Activated CD8-positive, alpha-beta T cell treated with anti-CD3 and anti-CD28 coated beads for 36 hours (primary cell): Measurements from ENCODE around the gene RDX. TPM values are rescaled to one million over a fixed set of nuclear protein-coding genes. Genes with fewer than 3 reads are reported as not detected.

Experiments used
- ATAC-seq: fragments of 200-7000 bp; cut with Tn5 transposase; one replicate; pipeline ENCODE4 v1.10.0; 2021; ENCODE audit warnings: mild to moderate bottlenecking, moderate library complexity
- CTCF ChIA-PET: fragments of 350-600 bp; sonication (Branson Sonifier 250); formaldehyde crosslinking; loops from one replicate; lab custom pipeline; 2021; ENCODE audit warnings: antibody characterized with exemption; lab: Charles Lee
- POLR2A ChIA-PET: fragments of 350-600 bp; sonication (Branson Sonifier 250); formaldehyde crosslinking; loops from one replicate; lab custom pipeline; 2021; ENCODE audit warnings: antibody characterized with exemption; lab: Charles Lee
- DNase-seq: peaks from one replicate; pipeline ENCODE4 v3.0.0-alpha.2; 2020
- H3K27ac Mint-ChIP-seq: one replicate; pipeline ENCODE4 v1.8.0; 2021; ENCODE audit warnings: mild to moderate bottlenecking, mixed read lengths
- H3K27me3 Mint-ChIP-seq: one replicate; pipeline ENCODE4 v1.8.0; 2021; ENCODE audit warnings: mixed read lengths
- H3K36me3 Mint-ChIP-seq: one replicate; pipeline ENCODE4 v1.8.0; 2021; ENCODE audit warnings: low read depth, mixed read lengths
- H3K4me1 Mint-ChIP-seq: one replicate; pipeline ENCODE4 v1.8.0; 2021; ENCODE audit warnings: low read depth, mixed read lengths
- H3K4me3 Mint-ChIP-seq: one replicate; pipeline ENCODE4 v1.8.0; 2021; ENCODE audit warnings: mild to moderate bottlenecking, moderate library complexity, mixed read lengths
- H3K9me3 Mint-ChIP-seq: one replicate; pipeline ENCODE4 v1.8.0; 2021; ENCODE audit warnings: mixed read lengths
- CTCF ChIP-seq: fragments of 200-600 bp; IDR thresholded peaks from one replicate; pipeline ENCODE4 v1.8.0; 2022; ENCODE audit warnings: antibody characterized with exemption, mild to moderate bottlenecking
- intact Hi-C: fragments of 100-400 bp; cut with micrococcal nuclease; formaldehyde crosslinking; loops from one replicate; pipeline ENCODE4 v1.10.0; 2022
- total RNA-seq, 2 experiments: library from RNA; stranded (reverse); gene quantifications; one replicate each; pipeline ENCODE4 v1.2.3, GENCODE V29; 2021

The RDX gene
- total RNA-seq, 2 experiments from 2014 or later: 37.8 to 41.2 TPM

- no peak for DNase-seq
- CTCF ChIA-PET: interaction anchor here (0.9 to 1.4 kb wide), 2 partner anchors 12 to 13 kb away, joined by 3 read pairs; no protein-coding TSS in a partner anchor
- intact Hi-C loops: no loop called here
- Mint-ChIP-seq H3K9me3 (no peaks in the 10 kb centered on the region), H3K36me3 (no peaks in the 10 kb centered on the region), H3K4me1 (no peaks in the 10 kb centered on the region), H3K27ac (no peak overlapping the region), H3K27me3 (no peaks in the 10 kb centered on the region), H3K4me3 (no peak overlapping the region)
- TF ChIP-seq CTCF: no peak
- no peak for ATAC-seq
- POLR2A ChIA-PET: no interaction called here
Measured at GRCh38 chr11:110161061-110161460, 135.4 kb downstream of the RDX start.

GRCh38 chr11:110160437-110160836 lies 136.0 kb downstream of the RDX start:
- ChIA-PET CTCF (interaction anchor here (0.9 kb wide), 1 partner anchor 13 kb away, joined by 3 read pairs; no protein-coding TSS in a partner anchor), POLR2A (no interaction called here)
- Mint-ChIP-seq H3K4me1 (no peaks in the 10 kb centered on the region), H3K4me3 (no peak overlapping the region), H3K9me3 (no peaks in the 10 kb centered on the region), H3K27ac (no peak overlapping the region), H3K27me3 (no peaks in the 10 kb centered on the region), H3K36me3 (no peaks in the 10 kb centered on the region)
- ATAC-seq (no peak), DNase-seq (no peak)
- TF ChIP-seq CTCF: no peak
- intact Hi-C loops: no loop called here

GRCh38 chr11:110160016-110160415 lies 136.4 kb downstream of the RDX start:
- DNase-seq (no peak), ATAC-seq (no peak)
- Mint-ChIP-seq H3K4me1 (no peaks in the 10 kb centered on the region), H3K27me3 (no peaks in the 10 kb centered on the region), H3K4me3 (no peak overlapping the region), H3K36me3 (no peaks in the 10 kb centered on the region), H3K27ac (no peak overlapping the region), H3K9me3 (no peaks in the 10 kb centered on the region)
- intact Hi-C loops: no loop called here
- CTCF ChIA-PET: interaction anchor here (0.9 kb wide), 1 partner anchor 14 kb away, joined by 3 read pairs; no protein-coding TSS in a partner anchor
- TF ChIP-seq CTCF: no peak
- POLR2A ChIA-PET: no interaction called here

GRCh38 chr11:110159476-110159875 lies 136.9 kb downstream of the RDX start:
- POLR2A ChIA-PET: no interaction called here
- Mint-ChIP-seq H3K27me3 (no peaks in the 10 kb centered on the region), H3K36me3 (no peaks in the 10 kb centered on the region), H3K4me3 (no peak overlapping the region), H3K4me1 (no peaks in the 10 kb centered on the region), H3K27ac (no peak overlapping the region), H3K9me3 (no peaks in the 10 kb centered on the region)
- no peak for DNase-seq
- CTCF ChIA-PET: interaction anchor here (2.0 kb wide), 1 partner anchor 25 kb away, joined by 4 read pairs; no protein-coding TSS in a partner anchor
- no peak for ATAC-seq
- TF ChIP-seq CTCF: no peak
- intact Hi-C loops: no loop called here

GRCh38 chr11:110158317-110159200 lies 137.9 kb downstream of the RDX start:
- H3K4me3 Mint-ChIP-seq: no peak overlapping the region
- ChIA-PET POLR2A (no interaction called here), CTCF (interaction anchor here (2.0 kb wide), 1 partner anchor 24 kb away, joined by 4 read pairs; no protein-coding TSS in a partner anchor)
- H3K27me3 Mint-ChIP-seq: no peaks in the 10 kb centered on the region
- ATAC-seq (no peak), DNase-seq (no peak)
- no peaks in the 10 kb centered on the region for H3K4me1 Mint-ChIP-seq
- intact Hi-C loops: no loop called here
- no peaks in the 10 kb centered on the region for H3K36me3 Mint-ChIP-seq
- TF ChIP-seq CTCF: no peak
- H3K27ac Mint-ChIP-seq: no peak overlapping the region
- no peaks in the 10 kb centered on the region for H3K9me3 Mint-ChIP-seq
